ENCODE results near the gene TMEM86B. TPM values are rescaled to one million over a fixed set of nuclear protein-coding genes. Genes with fewer than 3 reads are reported as not detected.

The TMEM86B gene
- 7.8 and 9.5 TPM in 2 replicates for total RNA-seq (2014; rRNA removed; shearing (Covaris generic); ENCODE audit: low replicate concordance)

- Histone ChIP-seq H3K9me2 (replicated peaks; ENCODE audit: insufficient read depth, low read length) (no peaks in the 10 kb centered on the region), H3K9ac (ENCODE audit: low read length) (no peak within 1 kb of the TSS), H3K27ac (ENCODE audit: low read length) (no peak within 1 kb of the TSS), H3K4me3 (ENCODE audit: low read length) (no peak within 1 kb of the TSS), H3K4me2 (ENCODE audit: low read depth, low read length, poor library complexity, severe bottlenecking) (no peak within 1 kb of the TSS), H3K4me1 (ENCODE audit: low read length) (no peaks in the 10 kb centered on the region), H2AFZ (ENCODE audit: low read length) (no peak within 1 kb of the TSS), H4K20me1 (ENCODE audit: insufficient read depth, low read depth, low read length) (peaks cover 24% of the 10 kb centered on the region), H3K9me3 (ENCODE audit: low read length) (no peaks in the 10 kb centered on the region), H3K27me3 (ENCODE audit: low read length) (no peaks in the 10 kb centered on the region), H3K79me2 (ENCODE audit: low read length) (peaks cover 7% of the 10 kb centered on the region), H3K36me3 (ENCODE audit: insufficient read depth, low read length) (peaks cover 80% of the 10 kb centered on the region)
- DNase-seq = no peak
Observed at GRCh38 chr19:55228403-55229031, at the start of gene TMEM86B. TSS of gene TMEM86B (minus strand) at chr19:55228763. CDS start at chr19:55228741, 22 bp downstream.

GRCh38 chr19:55277494-55277893 is 48.9 kb upstream of the TMEM86B start:
- H3K4me1 ChIP-seq (ENCODE audit: low read length) = peaks cover 63% of the 10 kb centered on the region
- H3K36me3 ChIP-seq (ENCODE audit: insufficient read depth, low read length) = peaks cover 15% of the 10 kb centered on the region; the same call in 1 of the 2 replicates
- H3K4me3 ChIP-seq (ENCODE audit: low read length) = peak overlapping the region; percentile 61
- no peaks in the 10 kb centered on the region for H3K9me2 ChIP-seq (replicated peaks; ENCODE audit: insufficient read depth, low read length)
- DNase-seq = no peak
- H3K4me2 ChIP-seq (ENCODE audit: low read depth, low read length, poor library complexity, severe bottlenecking) = peak overlapping the region; percentile 95
- no peak overlapping the region for H2AFZ ChIP-seq (ENCODE audit: low read length)
- H3K79me2 ChIP-seq (ENCODE audit: low read length) = peaks cover 35% of the 10 kb centered on the region
- H3K9ac ChIP-seq (ENCODE audit: low read length) = peak overlapping the region; percentile 80
- H4K20me1 ChIP-seq (ENCODE audit: insufficient read depth, low read depth, low read length) = no peaks in the 10 kb centered on the region
- H3K27ac ChIP-seq (ENCODE audit: low read length) = peak overlapping the region; percentile 95
- no peaks in the 10 kb centered on the region for H3K27me3 ChIP-seq (ENCODE audit: low read length)
- H3K9me3 ChIP-seq (ENCODE audit: low read length) = no peaks in the 10 kb centered on the region

- H3K9ac ChIP-seq (ENCODE audit: low read length) = peak overlapping the region; percentile 80
- H3K9me2 ChIP-seq (replicated peaks; ENCODE audit: insufficient read depth, low read length) = no peaks in the 10 kb centered on the region
- no peaks in the 10 kb centered on the region for H3K27me3 ChIP-seq (ENCODE audit: low read length)
- H3K4me2 ChIP-seq (ENCODE audit: low read depth, low read length, poor library complexity, severe bottlenecking) = peak overlapping the region; percentile 95
- H3K4me1 ChIP-seq (ENCODE audit: low read length) = peaks cover 63% of the 10 kb centered on the region
- H3K79me2 ChIP-seq (ENCODE audit: low read length) = peaks cover 35% of the 10 kb centered on the region
- no peak overlapping the region for H2AFZ ChIP-seq (ENCODE audit: low read length)
- DNase-seq = peak; percentile 84
- peak overlapping the region; percentile 95 for H3K27ac ChIP-seq (ENCODE audit: low read length)
- H3K9me3 ChIP-seq (ENCODE audit: low read length) = no peaks in the 10 kb centered on the region
- peak overlapping the region; percentile 61 for H3K4me3 ChIP-seq (ENCODE audit: low read length)
- H4K20me1 ChIP-seq (ENCODE audit: insufficient read depth, low read depth, low read length) = no peaks in the 10 kb centered on the region
- peaks cover 18% of the 10 kb centered on the region; the same call in 1 of the 2 replicates for H3K36me3 ChIP-seq (ENCODE audit: insufficient read depth, low read length)
Observed at GRCh38 chr19:55276720-55277430, 48.3 kb upstream of the TMEM86B start.

- Histone ChIP-seq H3K9me2 (replicated peaks; ENCODE audit: insufficient read depth, low read length) (no peaks in the 10 kb centered on the region), H3K27me3 (ENCODE audit: low read length) (no peaks in the 10 kb centered on the region), H3K9me3 (ENCODE audit: low read length) (no peaks in the 10 kb centered on the region), H3K79me2 (ENCODE audit: low read length) (peaks cover 35% of the 10 kb centered on the region), H3K4me2 (ENCODE audit: low read depth, low read length, poor library complexity, severe bottlenecking) (peak overlapping the region; percentile 95), H3K36me3 (ENCODE audit: insufficient read depth, low read length) (peaks cover 19% of the 10 kb centered on the region), H4K20me1 (ENCODE audit: insufficient read depth, low read depth, low read length) (no peaks in the 10 kb centered on the region), H2AFZ (ENCODE audit: low read length) (no peak overlapping the region), H3K27ac (ENCODE audit: low read length) (peak overlapping the region; percentile 95), H3K9ac (ENCODE audit: low read length) (peak overlapping the region; percentile 80), H3K4me1 (ENCODE audit: low read length) (peaks cover 57% of the 10 kb centered on the region), H3K4me3 (ENCODE audit: low read length) (peak overlapping the region; percentile 61)
- peak; percentile 95 for DNase-seq
Observed at GRCh38 chr19:55275851-55276719, 47.5 kb upstream of the TMEM86B start.

GRCh38 chr19:55273978-55274707 is 45.6 kb upstream of the TMEM86B start:
- H3K4me1 ChIP-seq (ENCODE audit: low read length) = peaks cover 47% of the 10 kb centered on the region
- H3K9ac ChIP-seq (ENCODE audit: low read length) = no peak overlapping the region

GRCh38 chr19:55272142-55272541 is 43.6 kb upstream of the TMEM86B start:
- Histone ChIP-seq H3K36me3 (ENCODE audit: insufficient read depth, low read length) (peaks cover 41% of the 10 kb centered on the region), H4K20me1 (ENCODE audit: insufficient read depth, low read depth, low read length) (no peaks in the 10 kb centered on the region), H3K79me2 (ENCODE audit: low read length) (peaks cover 20% of the 10 kb centered on the region), H3K9me3 (ENCODE audit: low read length) (peaks cover 6% of the 10 kb centered on the region), H2AFZ (ENCODE audit: low read length) (no peak overlapping the region), H3K4me1 (ENCODE audit: low read length) (peaks cover 27% of the 10 kb centered on the region), H3K4me3 (ENCODE audit: low read length) (no peak overlapping the region), H3K9ac (ENCODE audit: low read length) (no peak overlapping the region), H3K9me2 (replicated peaks; ENCODE audit: insufficient read depth, low read length) (no peaks in the 10 kb centered on the region), H3K4me2 (ENCODE audit: low read depth, low read length, poor library complexity, severe bottlenecking) (no peak overlapping the region), H3K27me3 (ENCODE audit: low read length) (no peaks in the 10 kb centered on the region), H3K27ac (ENCODE audit: low read length) (no peak overlapping the region)
- DNase-seq = no peak

More at GRCh38 chr19:55273978-55274707, 45.6 kb upstream of the TMEM86B start:
- Histone ChIP-seq H3K27ac (ENCODE audit: low read length) (peak overlapping the region; percentile 95; the same call in 1 of the 2 replicates), H3K9me2 (replicated peaks; ENCODE audit: insufficient read depth, low read length) (no peaks in the 10 kb centered on the region), H3K9me3 (ENCODE audit: low read length) (no peaks in the 10 kb centered on the region), H3K4me2 (ENCODE audit: low read depth, low read length, poor library complexity, severe bottlenecking) (no peak overlapping the region), H4K20me1 (ENCODE audit: insufficient read depth, low read depth, low read length) (no peaks in the 10 kb centered on the region), H3K4me3 (ENCODE audit: low read length) (no peak overlapping the region), H3K27me3 (ENCODE audit: low read length) (no peaks in the 10 kb centered on the region), H2AFZ (ENCODE audit: low read length) (no peak overlapping the region), H3K36me3 (ENCODE audit: insufficient read depth, low read length) (peaks cover 25% of the 10 kb centered on the region), H3K79me2 (ENCODE audit: low read length) (peaks cover 30% of the 10 kb centered on the region)
- DNase-seq = no peak

GRCh38 chr19:55270172-55270942 is 41.8 kb upstream of the TMEM86B start:
- Histone ChIP-seq H3K4me1 (ENCODE audit: low read length) (peaks cover 10% of the 10 kb centered on the region), H3K79me2 (ENCODE audit: low read length) (peaks cover 28% of the 10 kb centered on the region)

More at GRCh38 chr19:55270172-55270942, 41.8 kb upstream of the TMEM86B start:
- Histone ChIP-seq H3K4me3 (ENCODE audit: low read length) (no peak overlapping the region), H3K4me2 (ENCODE audit: low read depth, low read length, poor library complexity, severe bottlenecking) (no peak overlapping the region), H3K36me3 (ENCODE audit: insufficient read depth, low read length) (peaks cover 41% of the 10 kb centered on the region), H3K9me3 (ENCODE audit: low read length) (peaks cover 12% of the 10 kb centered on the region), H3K9ac (ENCODE audit: low read length) (no peak overlapping the region), H3K9me2 (replicated peaks; ENCODE audit: insufficient read depth, low read length) (no peaks in the 10 kb centered on the region), H4K20me1 (ENCODE audit: insufficient read depth, low read depth, low read length) (no peaks in the 10 kb centered on the region), H3K27me3 (ENCODE audit: low read length) (no peaks in the 10 kb centered on the region), H2AFZ (ENCODE audit: low read length) (no peak overlapping the region), H3K27ac (ENCODE audit: low read length) (no peak overlapping the region)
- no peak for DNase-seq

Data from Karpas-422 (cell line).